ENCODE measurements around the gene STK39.

The STK39 gene

DNA sequence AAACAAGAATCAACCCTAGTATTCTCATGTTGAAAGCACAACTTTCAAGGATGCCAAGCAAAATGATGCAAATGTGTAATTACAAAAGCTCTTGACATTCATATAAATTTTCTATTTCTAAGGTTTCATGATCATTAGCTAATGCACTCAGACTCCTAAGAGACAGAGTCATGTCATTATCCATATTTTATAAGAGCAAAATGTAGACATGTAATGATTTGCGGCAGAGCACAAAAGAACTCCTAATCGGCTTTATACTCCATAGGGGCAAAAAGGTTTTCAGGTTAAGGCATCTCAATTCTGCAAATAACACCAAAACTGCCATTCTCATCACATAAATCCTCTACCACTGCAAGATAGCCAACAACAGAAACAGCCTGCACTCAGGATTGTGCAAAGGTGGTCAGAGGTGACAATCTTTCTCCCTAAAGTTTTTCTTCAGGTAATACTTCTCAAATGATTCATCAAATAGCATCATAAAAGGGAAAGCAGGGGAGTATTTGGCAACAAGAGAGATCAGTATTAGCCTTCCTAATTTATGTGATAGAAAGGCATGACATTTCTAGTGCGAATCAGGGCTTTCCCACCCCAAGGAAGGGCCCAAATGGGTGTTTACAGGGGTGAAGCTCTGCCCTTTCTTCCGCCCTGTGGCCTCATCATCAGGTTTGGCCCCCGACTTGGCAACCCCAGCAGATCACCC, 64.7 kb downstream of the STK39 start:
- no peak for DNase-seq (ENCODE audit: low spot score)

DNA sequence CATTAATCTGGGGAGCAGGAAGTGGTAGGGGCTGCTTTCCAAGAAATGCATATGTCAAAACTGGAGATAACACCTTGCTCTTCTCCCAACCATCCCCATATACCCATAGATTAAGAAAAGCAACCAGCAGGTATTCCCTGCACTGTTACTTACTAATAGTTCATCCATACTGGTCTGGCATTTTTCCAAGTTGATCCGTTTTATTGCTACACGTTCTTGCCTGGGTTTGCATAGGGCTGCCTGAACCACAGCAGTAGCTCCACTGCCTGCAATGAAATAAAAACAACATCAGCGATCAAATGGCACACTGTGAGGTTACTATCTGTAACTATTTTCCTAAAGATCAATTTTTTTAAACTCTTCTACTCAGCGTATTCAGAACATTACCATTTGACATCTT, 65.6 kb downstream of the STK39 start:
- no peak for DNase-seq (ENCODE audit: low spot score)

DNA sequence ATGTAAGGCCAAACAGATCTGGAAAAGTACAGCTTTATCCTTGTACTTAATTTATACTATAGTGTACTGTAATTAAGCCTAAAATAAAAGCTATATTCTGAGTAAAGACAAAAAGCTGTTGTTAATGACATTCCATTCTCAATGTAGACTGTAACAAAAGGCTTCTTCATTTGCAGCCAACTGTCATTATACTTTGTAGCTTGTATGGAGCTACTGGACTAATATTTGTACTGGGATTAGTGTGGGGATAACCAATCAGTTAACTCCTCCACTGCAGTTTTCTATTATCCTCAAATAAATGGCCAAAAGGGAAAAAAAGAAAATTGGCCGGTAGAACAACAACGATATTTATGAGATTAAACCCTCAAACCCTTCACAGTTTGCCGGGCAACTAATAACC, 66.5 kb downstream of the STK39 start:
- no peak for DNase-seq (ENCODE audit: low spot score)

DNA sequence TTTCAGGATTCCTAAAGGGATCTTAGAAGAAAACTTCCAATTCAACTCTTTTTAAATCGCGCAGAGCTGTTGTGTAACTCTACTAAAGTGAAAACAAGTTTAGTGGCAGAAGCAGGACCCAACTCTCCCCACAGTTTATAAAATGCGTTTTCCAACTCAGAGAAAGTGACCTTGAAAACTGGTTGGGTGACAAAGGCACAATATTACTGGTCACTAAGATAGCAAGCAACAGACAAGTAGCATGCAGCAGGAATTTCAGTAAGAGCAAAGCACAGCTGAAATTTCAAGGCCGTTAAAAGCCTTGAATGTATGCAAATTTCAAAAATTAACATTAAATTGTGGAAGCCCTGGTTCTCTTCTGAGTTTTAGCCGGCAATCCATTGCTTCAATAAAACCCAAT, 66.9 kb downstream of the STK39 start:
- DNase-seq (ENCODE audit: low spot score), result no peak

DNA sequence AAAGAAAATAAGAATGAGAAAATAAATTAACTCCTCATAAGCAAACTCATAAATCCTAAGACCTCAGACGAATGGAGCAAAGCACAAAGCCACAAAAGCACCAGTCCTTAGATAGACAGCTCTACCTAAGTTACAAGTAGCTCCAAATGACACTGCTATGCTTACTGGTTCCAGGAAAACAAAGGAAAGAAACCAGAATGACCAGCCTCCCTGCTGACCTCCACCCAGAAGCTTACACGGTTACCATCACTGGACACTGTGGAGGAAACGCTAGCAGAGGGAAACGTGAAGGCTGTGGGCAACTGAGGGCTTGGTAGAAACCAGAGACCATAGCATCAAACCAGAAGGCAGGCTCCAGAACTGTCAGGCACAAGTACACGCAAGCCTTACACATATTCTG, 67.8 kb downstream of the STK39 start:
- DNase-seq (ENCODE audit: low spot score), result no peak

DNA sequence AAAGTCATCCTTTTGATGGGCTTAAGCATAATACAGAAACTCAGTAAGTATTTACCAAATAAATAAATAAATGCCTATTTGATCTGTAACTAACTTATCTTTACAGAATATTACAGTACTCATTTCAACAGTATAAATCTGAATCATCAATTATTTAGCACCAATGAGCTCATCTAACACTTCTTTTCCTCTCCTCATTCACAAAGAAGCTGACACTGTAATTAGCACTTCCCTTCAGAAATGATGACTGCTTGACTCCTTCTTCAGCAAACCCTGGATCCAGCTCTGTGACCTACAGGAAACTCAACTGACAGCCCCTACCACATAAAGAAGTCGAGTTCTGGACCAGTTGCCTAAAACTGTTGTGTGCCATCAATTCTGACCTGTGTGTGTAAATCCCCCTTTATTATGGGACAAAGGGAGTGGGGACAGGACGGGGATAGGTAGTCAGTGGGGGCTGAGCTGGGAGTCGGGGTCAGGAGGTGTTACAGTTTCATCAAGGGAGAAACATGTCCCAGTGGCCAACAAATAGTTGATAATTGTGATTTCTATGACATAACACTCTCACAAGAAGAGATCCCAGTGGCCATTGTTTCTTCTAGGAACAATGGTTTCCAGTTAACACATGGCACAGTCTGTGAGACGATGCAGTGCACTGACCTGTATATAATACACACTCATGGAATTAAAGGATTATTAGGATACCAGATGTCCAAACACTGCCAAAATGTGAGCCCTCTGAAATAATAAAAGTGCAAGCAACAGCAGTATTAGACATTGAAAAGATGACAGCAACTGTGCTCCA, 68.7 kb downstream of the STK39 start:
- DNase-seq (ENCODE audit: low spot score), result no peak

DNA sequence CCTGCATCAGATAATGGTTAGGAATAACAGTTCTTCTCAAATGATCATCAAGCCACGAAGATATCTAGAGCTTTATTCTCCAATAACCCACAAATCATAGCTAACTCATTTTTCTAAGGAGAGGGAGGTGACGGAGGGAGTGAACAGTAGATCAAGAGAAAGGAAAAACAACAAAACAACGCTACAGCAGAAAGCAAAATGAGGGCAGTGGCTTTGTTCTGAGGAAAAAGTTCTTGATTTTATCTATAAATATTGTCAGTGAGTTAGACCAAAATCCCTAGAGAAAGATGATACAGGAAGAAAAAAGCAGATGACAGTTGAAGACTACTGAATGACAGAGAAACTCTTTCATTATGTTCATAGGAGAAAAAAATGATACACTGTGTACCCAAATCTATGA, 71.0 kb downstream of the STK39 start:
- DNase-seq (ENCODE audit: low spot score), result no peak

DNA sequence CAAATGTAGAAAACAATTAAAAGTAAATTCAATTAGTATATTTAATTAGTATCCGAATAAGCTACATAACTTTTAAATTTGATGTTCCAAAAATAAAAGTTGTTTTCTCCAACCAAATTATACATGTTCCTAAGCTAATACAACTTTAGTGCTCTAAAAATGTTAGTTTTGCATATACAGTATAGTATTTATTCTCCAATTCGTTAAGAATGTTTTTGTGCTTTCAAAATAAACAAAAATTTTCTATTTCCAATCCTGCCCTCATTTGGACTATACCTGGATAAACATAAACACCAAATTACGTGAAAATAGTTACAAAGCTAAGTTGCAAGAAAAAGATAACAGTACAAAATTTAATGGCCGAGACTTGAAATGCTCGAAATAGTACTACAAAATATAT, 71.9 kb downstream of the STK39 start:
- no peak for DNase-seq (ENCODE audit: low spot score)

DNA sequence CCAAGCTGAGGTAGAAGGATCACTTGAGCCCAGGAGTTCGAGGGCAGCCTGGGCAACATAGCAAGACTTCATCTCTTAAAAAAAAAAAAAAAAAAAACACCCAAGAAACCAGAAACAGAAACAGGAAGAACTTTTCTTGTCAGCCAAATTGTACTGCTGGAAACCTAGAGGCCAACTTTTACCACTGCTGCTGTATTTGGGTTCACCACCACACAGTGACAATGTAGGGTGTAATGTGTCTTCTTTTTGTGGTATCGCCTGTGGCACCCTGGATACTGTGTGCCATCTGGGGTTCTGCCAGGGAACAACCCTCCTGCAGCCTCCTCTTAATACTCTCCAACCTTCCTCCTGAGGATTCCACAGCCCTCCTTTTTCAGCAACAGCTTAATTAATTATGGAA, 72.6 kb downstream of the STK39 start:
- DNase-seq (ENCODE audit: low spot score), result no peak

DNA sequence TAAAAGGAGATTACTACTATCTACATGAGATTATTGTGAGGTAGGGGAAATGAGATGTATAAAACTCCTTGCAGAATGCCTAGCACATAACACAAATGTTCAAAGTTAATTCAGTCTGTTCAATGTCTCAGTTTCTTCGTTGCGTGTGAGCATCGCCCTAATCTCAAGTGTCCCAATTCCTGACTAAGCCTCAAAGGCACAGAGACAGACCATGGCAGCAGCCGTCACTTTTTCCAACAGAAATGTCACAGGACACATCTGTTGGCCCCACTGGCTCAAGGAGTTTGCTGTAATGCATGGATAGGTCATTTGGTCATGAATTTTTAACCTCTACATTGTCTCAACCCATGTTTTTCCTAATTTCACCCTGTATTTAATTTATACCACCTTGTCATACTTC, 75.3 kb downstream of the STK39 start:
- no peak for DNase-seq (ENCODE audit: low spot score)

DNA sequence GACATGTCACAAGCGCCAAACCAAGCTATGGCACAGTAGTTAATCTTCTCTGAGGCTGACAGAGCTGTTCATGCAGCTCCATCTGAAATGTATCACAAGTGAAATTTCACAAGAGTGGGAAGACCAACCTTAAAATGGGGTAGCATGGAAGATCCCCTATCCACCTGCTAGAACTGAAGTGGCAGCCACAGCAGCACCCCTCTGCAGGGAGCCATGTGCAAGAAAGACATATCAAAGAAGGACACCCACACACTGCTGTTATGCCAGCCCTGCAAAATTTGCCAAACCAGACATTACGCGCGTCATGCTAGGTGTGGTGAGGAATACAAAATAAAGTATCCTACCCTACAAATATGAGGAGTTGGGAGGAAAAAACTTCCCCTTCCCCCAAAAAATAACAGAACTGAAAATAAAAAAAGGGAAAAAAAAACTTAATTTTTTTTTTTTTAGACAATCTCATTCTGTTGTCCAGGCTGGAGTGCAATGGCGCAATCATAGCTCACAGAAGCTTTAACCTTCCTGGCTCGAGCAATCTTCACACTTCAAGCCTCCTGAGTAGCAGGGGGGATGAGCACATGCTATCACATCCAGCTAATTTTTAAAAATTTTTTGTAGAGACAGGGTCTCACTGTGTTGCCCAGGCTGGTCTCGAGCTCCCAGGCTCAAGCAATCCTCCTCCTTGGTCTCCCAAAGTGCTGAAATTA, 76.2 kb downstream of the STK39 start:
- no peak for DNase-seq (ENCODE audit: low spot score)

DNA sequence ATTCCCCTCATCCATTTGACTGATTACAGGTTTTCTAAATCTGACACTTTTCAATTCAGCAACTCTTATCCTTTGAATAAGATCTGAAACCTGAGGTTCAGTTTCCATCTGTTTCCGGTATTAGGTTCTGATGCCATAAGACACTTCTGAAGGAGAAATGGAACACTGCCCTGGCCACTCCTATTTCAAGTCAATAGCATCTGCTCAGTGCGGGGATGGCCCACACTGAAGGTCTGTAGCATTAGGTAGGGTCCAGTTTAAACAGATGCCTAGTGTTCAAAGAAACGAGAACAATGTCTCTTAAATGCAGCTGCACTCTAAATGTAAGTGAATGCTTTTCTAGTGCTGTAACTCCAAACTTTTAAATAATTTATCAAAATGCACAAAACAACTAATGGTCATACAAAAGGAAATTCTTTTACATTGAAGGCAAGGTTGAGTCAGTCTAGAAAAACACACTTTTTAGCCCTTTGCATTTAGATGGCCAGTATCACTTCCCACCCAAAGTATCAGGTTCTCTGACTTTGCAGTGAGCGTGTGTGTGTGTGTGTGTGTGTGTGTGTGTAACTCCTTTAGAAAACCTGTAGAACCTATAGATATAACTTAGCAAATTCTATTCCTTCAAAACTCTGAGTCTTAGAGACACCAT, 78.2 kb downstream of the STK39 start:
- DNase-seq (ENCODE audit: low spot score), result no peak

DNA sequence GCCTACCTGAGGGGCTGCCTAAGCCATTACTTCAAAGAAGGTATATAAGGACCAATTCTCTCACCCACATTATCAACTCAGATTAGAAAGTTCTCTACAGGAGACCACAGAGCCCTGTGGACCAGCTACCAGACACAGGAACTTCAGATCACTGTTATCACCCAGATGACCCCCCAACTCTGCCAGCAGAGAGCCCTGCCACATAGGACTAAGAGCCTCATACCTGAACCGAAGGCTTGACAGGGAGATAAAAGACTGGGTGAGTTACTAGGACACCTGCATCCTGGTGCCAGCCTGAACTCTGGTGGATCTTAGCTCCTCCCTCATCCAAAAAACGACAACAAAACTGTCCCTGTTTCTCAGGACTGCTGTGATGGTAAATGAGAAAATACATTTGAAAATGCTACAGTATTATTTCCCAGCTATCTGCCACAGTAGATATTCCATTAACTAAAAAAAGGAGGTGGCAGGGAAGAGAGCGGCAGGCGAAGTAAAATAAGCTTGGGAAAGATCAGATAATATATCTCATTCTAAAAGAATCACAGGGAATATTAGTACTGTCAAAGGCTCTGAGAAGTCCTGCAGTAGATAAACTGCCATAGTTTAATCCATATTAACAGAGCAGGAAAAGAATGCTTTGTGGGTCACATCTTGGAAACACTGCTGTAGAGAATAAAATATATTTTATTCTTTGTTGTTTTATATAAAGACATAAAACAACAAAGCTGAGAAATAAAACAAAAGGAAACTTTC, 79.7 kb downstream of the STK39 start:
- no peak for DNase-seq (ENCODE audit: low spot score)

DNA sequence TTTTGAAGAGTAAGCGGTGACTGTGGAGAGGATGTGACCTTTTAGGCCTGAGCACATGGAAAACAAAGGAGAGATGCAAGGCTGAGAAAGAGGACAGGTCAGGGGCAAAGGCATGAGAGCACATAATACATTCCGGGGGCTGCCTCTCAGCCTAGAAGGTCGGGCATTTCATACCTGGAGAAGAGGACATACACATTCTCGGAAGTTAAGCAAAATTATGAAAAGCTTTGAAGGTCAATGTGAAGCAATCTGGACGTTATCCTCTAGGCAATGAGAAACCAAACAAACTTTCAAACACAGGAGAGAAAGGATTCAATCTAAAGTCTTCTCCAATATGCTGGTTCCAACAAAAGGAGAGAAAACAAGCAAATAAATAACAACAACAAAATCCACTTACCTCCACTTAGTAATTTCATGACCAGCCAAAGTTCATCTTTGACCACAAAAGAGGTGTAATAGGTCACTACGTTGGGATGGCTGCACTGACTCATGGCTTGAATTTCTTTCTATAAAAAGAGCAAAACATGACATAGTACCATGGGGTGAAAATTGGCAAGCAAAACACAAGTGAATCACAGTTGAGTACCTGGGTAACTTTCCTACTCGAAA, 80.4 kb downstream of the STK39 start:
- DNase-seq (ENCODE audit: low spot score), result peak; percentile 24

DNA sequence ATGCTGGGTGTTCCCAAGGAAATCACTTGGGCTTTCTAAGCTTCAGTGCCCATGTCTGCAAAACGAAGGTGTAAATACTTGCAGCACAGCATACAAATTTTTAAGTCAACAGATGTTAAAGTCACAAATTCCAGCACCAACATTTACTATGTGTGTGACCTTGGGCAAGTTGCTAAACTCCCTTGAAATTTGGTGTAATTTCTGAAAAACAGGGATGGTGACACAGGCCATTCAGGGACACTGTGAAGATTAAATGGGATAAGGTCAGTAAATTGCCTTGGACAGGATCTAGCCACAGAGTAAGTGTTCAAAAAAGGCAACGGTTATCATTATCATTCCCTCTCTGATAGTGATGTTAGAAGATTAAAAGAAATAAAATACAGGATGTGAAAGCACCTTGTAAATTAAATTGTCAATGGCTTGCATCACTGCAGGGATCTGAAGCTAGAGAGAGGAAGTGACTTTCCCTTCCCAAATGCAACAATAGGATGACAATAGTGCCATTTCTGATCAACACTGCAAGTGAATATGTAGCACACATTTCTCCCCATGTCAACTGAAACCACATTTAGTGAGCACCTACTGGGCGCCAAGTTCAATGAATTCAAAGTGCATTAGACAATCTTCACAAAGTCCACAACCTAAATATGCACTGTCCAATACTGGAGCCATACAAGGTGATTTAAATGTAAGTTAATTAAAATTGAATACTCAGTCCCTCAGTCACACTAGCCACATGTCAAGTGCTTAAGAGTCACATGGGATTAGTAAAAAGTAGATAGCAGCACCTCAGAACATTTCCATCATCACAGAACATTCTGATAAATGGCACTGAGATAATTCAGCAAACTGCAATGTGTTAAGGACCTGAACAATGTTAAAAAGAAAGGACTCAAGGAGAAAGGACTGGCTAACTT, 81.2 kb downstream of the STK39 start:
- no peak for DNase-seq (ENCODE audit: low spot score)

DNA sequence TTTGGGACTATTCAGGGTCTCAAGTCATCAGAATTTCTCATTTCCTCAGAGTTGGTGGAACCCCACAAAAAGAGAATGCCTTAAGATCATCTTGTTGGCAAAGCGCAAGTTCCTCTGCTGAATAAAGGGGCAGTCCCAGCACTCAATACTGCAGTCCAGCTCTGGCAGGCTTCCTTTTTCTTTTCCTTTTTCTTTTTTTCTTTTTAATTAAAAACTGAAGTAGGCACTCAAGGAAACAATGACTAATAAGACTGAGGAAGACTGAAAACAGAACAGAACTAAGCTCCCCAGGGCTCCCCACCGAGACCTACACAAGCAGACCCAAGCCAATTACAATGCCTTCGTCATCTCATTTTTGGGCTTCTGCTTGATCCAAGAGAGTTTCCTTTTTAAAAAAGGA, 82.0 kb downstream of the STK39 start:
- DNase-seq (ENCODE audit: low spot score), result no peak

DNA sequence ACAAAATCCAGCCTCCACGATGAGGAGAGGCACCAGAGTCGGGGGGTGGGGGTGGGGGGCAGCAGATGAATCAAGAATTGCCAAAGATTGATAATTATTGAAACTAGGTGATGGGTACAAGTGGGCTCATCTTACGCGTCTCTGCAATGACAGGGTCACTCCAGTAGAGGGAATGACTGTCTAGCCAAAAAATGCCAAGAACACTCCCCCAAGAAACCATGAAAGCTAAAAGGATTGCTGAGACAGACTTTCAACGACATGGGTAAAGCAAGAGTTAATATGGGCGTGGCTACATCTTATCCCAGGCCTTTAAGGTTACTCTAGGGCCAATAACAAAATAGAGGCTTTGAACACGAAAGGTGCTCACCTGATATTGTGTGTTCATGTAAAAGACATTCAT, 86.5 kb downstream of the STK39 start:
- DNase-seq (ENCODE audit: low spot score), result no peak

DNA sequence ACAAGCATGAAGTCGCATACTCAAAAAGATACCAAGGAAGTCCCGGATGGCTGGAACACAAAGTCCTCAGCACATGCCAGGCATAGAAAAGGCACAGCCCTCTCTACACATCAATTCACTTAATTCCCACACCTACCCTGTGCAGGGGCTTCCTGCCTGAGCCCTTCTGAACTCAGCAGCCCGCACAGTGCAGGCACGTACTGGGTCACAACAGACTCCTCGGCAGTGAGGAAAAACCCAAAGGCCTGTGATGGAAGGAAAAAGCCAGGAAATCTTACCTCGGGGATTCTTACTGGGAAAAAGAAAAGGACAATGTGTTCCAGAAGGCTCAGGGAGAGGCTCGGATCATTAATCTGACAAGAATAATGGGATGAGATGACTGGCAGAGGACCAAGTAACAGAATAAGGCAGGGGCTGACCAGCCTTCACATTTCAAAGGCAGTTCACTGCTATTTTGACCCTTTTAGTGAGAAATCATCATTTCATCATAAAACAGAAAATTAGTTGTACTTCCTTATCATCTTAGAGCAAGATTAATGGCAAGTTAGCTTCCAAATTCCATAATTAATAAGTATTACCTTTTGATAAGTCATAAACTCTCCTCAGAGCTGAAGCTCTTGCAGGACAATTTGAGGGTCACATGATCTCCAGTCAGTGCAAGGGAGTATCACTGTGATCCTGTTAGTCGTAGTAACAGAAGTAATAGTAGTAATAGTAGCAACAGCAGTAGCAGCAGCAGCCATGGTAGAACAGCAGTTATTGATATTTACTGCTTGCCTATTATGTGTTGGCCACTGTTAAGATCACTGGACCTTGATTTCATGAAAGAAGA, 87.4 kb downstream of the STK39 start:
- no peak for DNase-seq (ENCODE audit: low spot score)

DNA sequence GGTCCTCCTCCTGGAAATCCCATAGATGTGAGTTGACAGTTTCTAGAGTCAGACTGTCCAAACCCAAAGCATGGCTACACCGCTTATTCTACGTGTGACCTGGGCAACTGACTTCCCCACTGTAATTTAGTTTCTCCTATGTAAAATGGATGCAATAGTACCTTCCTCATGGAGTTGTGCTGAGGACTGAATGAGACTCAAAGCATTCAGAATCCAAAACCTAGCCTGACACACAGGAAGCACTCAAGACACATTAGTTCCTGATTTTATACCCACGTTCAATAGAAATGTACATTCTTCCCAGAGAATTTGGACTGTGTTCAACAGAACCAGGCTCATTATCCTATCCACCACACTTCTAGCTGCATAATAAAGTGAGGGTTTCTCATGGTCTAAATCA, 88.8 kb downstream of the STK39 start:
- DNase-seq (ENCODE audit: low spot score), result no peak

DNA sequence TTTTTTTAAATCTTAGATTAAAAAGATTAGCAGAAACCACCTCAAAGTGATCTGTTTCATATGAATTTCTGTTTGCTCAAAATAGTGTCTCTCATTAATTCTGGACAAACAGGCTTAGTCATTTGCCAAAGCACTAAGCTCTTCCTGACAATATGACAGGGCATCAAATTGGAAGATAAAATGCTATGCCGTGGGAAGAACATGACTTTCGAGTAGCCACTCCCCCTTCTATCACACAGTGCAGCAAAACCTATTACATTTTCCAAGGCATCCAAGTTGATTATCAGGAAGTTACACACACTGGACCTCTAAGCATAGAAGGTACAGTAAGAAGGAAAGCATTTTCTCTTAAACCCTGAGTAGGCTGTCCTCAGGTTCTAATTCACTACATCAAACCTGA, 89.5 kb downstream of the STK39 start:
- DNase-seq (ENCODE audit: low spot score), result no peak

All from AG08396 (cell line).